ENCODE measurements around the gene MCC.
"Not testable (repeated sequence)": the region's sequence is repeated elsewhere in the genome, so short reads cannot be mapped to it uniquely, and the experiment has no call there.

The MCC gene

GRCh38 chr5:113489299-113489698 lies 1.0 kb upstream of the MCC start:
- peak; percentile 8 for DNase-seq

GRCh38 chr5:113488645-113489184 lies 462 bp upstream of the MCC start:
- no peak for DNase-seq

GRCh38 chr5:113487416-113487780 lies 855 bp downstream of the MCC start:
- peak; percentile 4 for DNase-seq

GRCh38 chr5:113480243-113480642 lies 8.0 kb downstream of the MCC start:
- no peak for DNase-seq

- no peak for DNase-seq
Observed at GRCh38 chr5:113478691-113479090, 9.6 kb downstream of the MCC start.

- no peak for DNase-seq
Observed at GRCh38 chr5:113474100-113474728, 14.0 kb downstream of the MCC start.

- no peak for DNase-seq
Observed at GRCh38 chr5:113463032-113463431, 25.2 kb downstream of the MCC start.

- DNase-seq: not testable (repeated sequence)
Observed at GRCh38 chr5:113457106-113457505, 31.1 kb downstream of the MCC start.

- no peak for DNase-seq
Observed at GRCh38 chr5:113452941-113453340, 35.3 kb downstream of the MCC start.

- DNase-seq: no peak
Observed at GRCh38 chr5:113451797-113452196, 36.5 kb downstream of the MCC start.

- DNase-seq: no peak
Observed at GRCh38 chr5:113450929-113451328, 37.3 kb downstream of the MCC start.

- no peak for DNase-seq
Observed at GRCh38 chr5:113450462-113450861, 37.8 kb downstream of the MCC start.

- DNase-seq: no peak
Observed at GRCh38 chr5:113448252-113448651, 40.0 kb downstream of the MCC start.

- no peak for DNase-seq
Observed at GRCh38 chr5:113447498-113448050, 40.7 kb downstream of the MCC start.

GRCh38 chr5:113446358-113446927 lies 41.8 kb downstream of the MCC start:
- DNase-seq: no peak

- no peak for DNase-seq
Observed at GRCh38 chr5:113437111-113437510, 51.1 kb downstream of the MCC start.

- no peak for DNase-seq
Observed at GRCh38 chr5:113435575-113435974, 52.7 kb downstream of the MCC start.

GRCh38 chr5:113434889-113435288 lies 53.4 kb downstream of the MCC start, which contains the start of gene TSSK1B:
TSS of gene TSSK1B (minus strand) at chr5:113434989. CDS start at chr5:113434839, 150 bp downstream.
- DNase-seq: no peak

- DNase-seq: no peak
Observed at GRCh38 chr5:113433862-113434612, 54.2 kb downstream of the MCC start.

GRCh38 chr5:113433071-113433470 lies 55.2 kb downstream of the MCC start:
- no peak for DNase-seq

- no peak for DNase-seq
Observed at GRCh38 chr5:113427871-113428574, 60.2 kb downstream of the MCC start.

- no peak for DNase-seq
Observed at GRCh38 chr5:113425909-113426308, 62.3 kb downstream of the MCC start.

- no peak for DNase-seq
Observed at GRCh38 chr5:113421693-113422092, 66.6 kb downstream of the MCC start.

All from activated CD4-positive, alpha-beta T cell treated with anti-CD3 and anti-CD28 coated beads for 48 hours (primary cell).